ENCODE results near the gene RYR2.

GRCh38 chr1:237405912-237406311 is 363.9 kb downstream of the RYR2 start:
- TF ChIP-seq EZH2phosphoT487 (IDR thresholded peaks at IDR 0.05; ENCODE audit: insufficient read depth, low read depth) (no peak), EZH2 (IDR thresholded peaks at IDR 0.05; ENCODE audit: insufficient read depth, poor library complexity, severe bottlenecking) (no peak)
